ENCODE measurements around the gene BMPR1A.

- no peak for TF ChIP-seq CTCF (IDR thresholded peaks at IDR 0.05)
- TF ChIP-seq ZFX (IDR thresholded peaks at IDR 0.05; ENCODE audit: borderline replicate concordance), result no peak
Observed at GRCh38 chr10:86769991-86770390, 13.6 kb downstream of the BMPR1A start.
